Panc1 (cell line): ENCODE results near the gene LRFN3. TPM values are rescaled to one million over a fixed set of nuclear protein-coding genes. Genes with fewer than 3 reads are reported as not detected.

Experiments used
- ATAC-seq: fragments of 200-7000 bp; cut with Tn5 transposase; 2 replicates; pipeline ENCODE4 v1.9.1; 2020; ENCODE audit warnings: mild to moderate bottlenecking, moderate library complexity
- BruUV-seq: library from RNA; stranded (reverse); fragments of 400-500 nt; replicated peaks from 2 replicates; lab custom pipeline; 2021; lab: Mats Ljungman, UMichigan
- CTCF ChIA-PET: fragments of 300-600 bp; sonication (Branson Sonifier 250); formaldehyde crosslinking; loops from one replicate; lab custom pipeline; 2022; ENCODE audit warnings: antibody characterized with exemption; lab: Charles Lee
- POLR2A ChIA-PET: fragments of 300-600 bp; sonication (Branson Sonifier 250); formaldehyde crosslinking; loops from one replicate; lab custom pipeline; 2022; ENCODE audit warnings: antibody characterized with exemption; lab: Charles Lee
- DNase-seq: peaks from one replicate; pipeline ENCODE4 v3.0.0-alpha.2; 2010; ENCODE audit warnings: low read depth, low spot score
- H3K27ac ChIP-seq: 2 replicates; pipeline ENCODE4 v1.5.1; 2011; ENCODE audit warnings: mild to moderate bottlenecking, low read length, inconsistent platforms
- H3K27me3 ChIP-seq: fragments of 200-500 bp; sonication (Bioruptor generic); 2 replicates; pipeline ENCODE4 v1.6.0; 2014; ENCODE audit warnings: low read length, inconsistent platforms; ENCODE audit not compliant: control insufficient read depth, insufficient read depth
- H3K36me3 ChIP-seq: fragments of 200-500 bp; sonication (Bioruptor generic); 2 replicates; pipeline ENCODE4 v1.5.1; 2014; ENCODE audit warnings: inconsistent platforms, mild to moderate bottlenecking, low read length, moderate library complexity; ENCODE audit not compliant: control insufficient read depth, insufficient read depth
- H3K4me1 ChIP-seq: 2 replicates; pipeline ENCODE4 v1.5.1; 2011; ENCODE audit warnings: inconsistent platforms, mild to moderate bottlenecking, low read length, moderate library complexity; ENCODE audit not compliant: control insufficient read depth, insufficient read depth
- H3K4me3 ChIP-seq, 2 experiments: 2 replicates each; pipeline ENCODE4 v1.5.1; 2011 to 2012; ENCODE audit warnings: low read depth in 2 of 2, low read length in 2 of 2, mild to moderate bottlenecking in 2 of 2, inconsistent platforms in 1 of 2, moderate library complexity in 1 of 2
- H3K9me3 ChIP-seq: fragments of 200-500 bp; sonication (Bioruptor generic); 2 replicates; pipeline ENCODE4 v1.5.1; 2014; ENCODE audit warnings: low read depth, mild to moderate bottlenecking, inconsistent platforms, low read length, moderate library complexity; ENCODE audit not compliant: control insufficient read depth, insufficient read depth
- CTCF ChIP-seq: fragments of 450-650 bp; IDR thresholded peaks from 2 replicates; pipeline ENCODE4 v1.5.1; 2017; ENCODE audit warnings: mild to moderate bottlenecking
- POLR2AphosphoS5 ChIP-seq: IDR thresholded peaks from 2 replicates; pipeline ENCODE4 v1.6.1; 2012; ENCODE audit warnings: mild to moderate bottlenecking, low read depth, low read length, moderate library complexity
- REST ChIP-seq, 2 experiments: IDR thresholded peaks; 2 replicates each; pipeline ENCODE4 v1.6.1; 2011 to 2012; ENCODE audit warnings: low read depth in 2 of 2, control low read depth in 1 of 2, low read length in 1 of 2, mild to moderate bottlenecking in 1 of 2, moderate library complexity in 1 of 2; ENCODE audit not compliant: insufficient read depth in 1 of 2
- SIN3A ChIP-seq: IDR thresholded peaks from 2 replicates; pipeline ENCODE4 v1.6.1; 2012; ENCODE audit warnings: low read depth, mild to moderate bottlenecking, low read length, moderate library complexity, borderline replicate concordance; ENCODE audit not compliant: insufficient read depth
- TCF7L2 ChIP-seq: IDR thresholded peaks from 2 replicates; pipeline ENCODE4 v1.6.1; 2011; ENCODE audit warnings: mild to moderate bottlenecking, low read depth, low read length, inconsistent platforms
- in situ Hi-C: cut with HindIII; loops from 2 replicates; pipeline ENCODE4 v1.10.0; 2016; ENCODE audit warnings: low sequenced_read_pairs, low pct_unique_long_range_greater_than_20kb
- intact Hi-C: fragments of 100-400 bp; cut with micrococcal nuclease; formaldehyde crosslinking; loops from one replicate; pipeline ENCODE4 v1.10.0; 2022; ENCODE audit not compliant: unreplicated experiment
- total RNA-seq: library from RNA; stranded (reverse); gene quantifications from one replicate; pipeline ENCODE4 v1.2.1, GENCODE V29; 2021; ENCODE audit not compliant: unreplicated experiment

The LRFN3 gene
- total RNA-seq, 1 experiment from 2014 or later: 16.7 TPM

DNA sequence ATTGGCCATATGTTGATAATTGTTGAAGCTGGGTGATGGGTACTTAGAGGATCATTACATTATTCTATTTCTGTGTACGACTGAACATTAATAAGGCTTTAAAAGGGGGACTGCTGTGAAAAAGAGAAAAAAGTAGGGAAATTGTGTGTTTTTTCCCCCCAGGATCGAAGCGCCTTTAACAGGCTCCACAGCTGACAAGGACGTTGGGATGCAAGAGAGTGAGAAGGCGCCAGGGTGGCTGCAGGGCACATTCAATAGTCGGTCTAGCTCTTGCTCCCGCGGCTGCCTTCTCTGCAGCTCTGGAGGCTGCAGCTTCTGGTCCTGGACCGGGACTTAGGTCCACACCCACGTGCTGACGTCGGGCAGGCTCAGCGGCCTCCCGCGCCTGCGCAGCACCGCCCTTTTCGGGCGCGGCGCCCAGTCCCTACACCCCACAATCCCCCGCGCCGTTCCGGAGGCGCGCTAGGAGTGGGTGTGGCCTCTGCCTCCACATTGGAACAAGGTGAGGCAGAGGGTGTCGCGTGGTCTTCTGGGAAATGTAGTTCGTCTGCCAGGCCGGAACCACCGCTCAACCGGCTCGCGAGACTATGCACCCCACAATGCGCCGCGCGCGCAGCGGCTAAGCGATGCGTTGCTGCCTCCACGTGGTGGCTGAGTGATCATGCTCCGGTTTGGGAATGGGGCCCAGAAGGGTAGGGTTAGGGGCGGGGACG, 4.9 kb upstream of the LRFN3 start:
- peak overlapping the region; percentile 92 for H3K27ac ChIP-seq
- ATAC-seq: peak; percentile 99
- intact Hi-C loops (loop anchor here (1.0 kb wide), 1 partner anchor 49 kb away; no protein-coding TSS in a partner anchor), in situ Hi-C loops (no loop called here)
- H3K36me3 ChIP-seq: no peaks in the 10 kb centered on the region
- no peaks in the 10 kb centered on the region for H3K9me3 ChIP-seq
- H3K4me1 ChIP-seq: peaks cover 11% of the 10 kb centered on the region
- POLR2A ChIA-PET: interaction anchor here (0.6 to 1.0 kb wide), 2 partner anchors 52 to 183 kb away, joined by 3 read pairs; partner anchors contain the start of gene LIN37
- no peaks in the 10 kb centered on the region for H3K27me3 ChIP-seq
- DNase-seq: peak; percentile 99
- CTCF ChIA-PET: interaction anchor here (0.6 to 0.9 kb wide), 7 partner anchors 19 to 75 kb away, joined by 3 to 16 read pairs (median 5); partner anchors contain the start of gene KIRREL2
- peak overlapping the region; percentile 45 to 59 for H3K4me3 ChIP-seq
- BruUV-seq: no TSS peak
- TF ChIP-seq SIN3A: no peak
- peak; percentile 97 for TF ChIP-seq POLR2AphosphoS5
- peak in 1 of 2 experiments; percentile 83; a peak in 2 of 4 replicates for TF ChIP-seq REST (IDR thresholded peaks at IDR 0.05; ENCODE audit: insufficient read depth in 1 of 2, low read depth in 2 of 2, low read length in 1 of 2)
- TF ChIP-seq TCF7L2: no peak
- TF ChIP-seq CTCF: peak; percentile 99

GRCh38 chr19:35931874-35932202, 4.3 kb upstream of the LRFN3 start:
- no peak for DNase-seq
- H3K27me3 ChIP-seq: no peaks in the 10 kb centered on the region
- in situ Hi-C loops (no loop called here), intact Hi-C loops (loop anchor here (1.0 kb wide), 1 partner anchor 50 kb away; no protein-coding TSS in a partner anchor)
- ATAC-seq: peak; percentile 10
- peaks cover 14% of the 10 kb centered on the region for H3K4me1 ChIP-seq
- no TSS peak for BruUV-seq
- no peaks in the 10 kb centered on the region for H3K36me3 ChIP-seq
- no peak; the same call in 1 of the 2 replicates for TF ChIP-seq CTCF
- TF ChIP-seq REST (IDR thresholded peaks at IDR 0.05; ENCODE audit: insufficient read depth in 1 of 2, low read depth in 2 of 2, low read length in 1 of 2): no peak
- TF ChIP-seq SIN3A: no peak
- no peak for TF ChIP-seq POLR2AphosphoS5
- no peak for TF ChIP-seq TCF7L2
- H3K27ac ChIP-seq: no peak overlapping the region
- H3K4me3 ChIP-seq: peak overlapping the region; percentile 14 to 45; a peak in 3 of 4 replicates
- ChIA-PET CTCF (interaction anchor here (0.8 to 0.9 kb wide), 2 partner anchors 48 to 50 kb away, joined by 3 to 7 read pairs; no protein-coding TSS in a partner anchor), POLR2A (interaction anchor here (1.0 kb wide), 1 partner anchor 52 kb away, joined by 3 read pairs; no protein-coding TSS in a partner anchor)
- no peaks in the 10 kb centered on the region for H3K9me3 ChIP-seq
